ENCODE results near the gene OSBPL6. TPM values are rescaled to one million over a fixed set of nuclear protein-coding genes. Genes with fewer than 3 reads are reported as not detected.

Gene OSBPL6
- total and polyA plus RNA-seq, 4 donors, result 1.3 to 3.3 (median 2.2) TPM

- no peaks in the 10 kb centered on the region for H3K27me3 ChIP-seq (ENCODE audit: control insufficient read depth in 4 of 4, insufficient read depth in 4 of 4, low read length in 3 of 4)
- no peak overlapping the region for H3K9ac ChIP-seq (ENCODE audit: low read depth in 1 of 2, low read length in 2 of 2)
- H3K27ac ChIP-seq (ENCODE audit: low read depth in 1 of 2, low read length in 2 of 2), result no peak overlapping the region
- TF ChIP-seq YY1 (IDR thresholded peaks at IDR 0.05) (no peak), HNF4G (IDR thresholded peaks at IDR 0.05) (no peak), SP1 (IDR thresholded peaks at IDR 0.05) (no peak), FOXA2 (IDR thresholded peaks at IDR 0.05) (no peak), FOXA1 (IDR thresholded peaks at IDR 0.05) (no peak), HNF4A (conservative IDR thresholded peaks at IDR 0.05) (no peak), EGR1 (IDR thresholded peaks at IDR 0.05; ENCODE audit: low read depth in 2 of 2) (no peak), RXRA (IDR thresholded peaks at IDR 0.05) (no peak), TAF1 (conservative IDR thresholded peaks at IDR 0.05) (no peak), NR2F2 (IDR thresholded peaks at IDR 0.05) (no peak), GABPA (IDR thresholded peaks at IDR 0.05 in 1 of 2, conservative IDR thresholded peaks at IDR 0.05 in 1 of 2) (no peak), RAD21 (IDR thresholded peaks at IDR 0.05) (no peak)
- TF ChIP-seq, protein P1, sequence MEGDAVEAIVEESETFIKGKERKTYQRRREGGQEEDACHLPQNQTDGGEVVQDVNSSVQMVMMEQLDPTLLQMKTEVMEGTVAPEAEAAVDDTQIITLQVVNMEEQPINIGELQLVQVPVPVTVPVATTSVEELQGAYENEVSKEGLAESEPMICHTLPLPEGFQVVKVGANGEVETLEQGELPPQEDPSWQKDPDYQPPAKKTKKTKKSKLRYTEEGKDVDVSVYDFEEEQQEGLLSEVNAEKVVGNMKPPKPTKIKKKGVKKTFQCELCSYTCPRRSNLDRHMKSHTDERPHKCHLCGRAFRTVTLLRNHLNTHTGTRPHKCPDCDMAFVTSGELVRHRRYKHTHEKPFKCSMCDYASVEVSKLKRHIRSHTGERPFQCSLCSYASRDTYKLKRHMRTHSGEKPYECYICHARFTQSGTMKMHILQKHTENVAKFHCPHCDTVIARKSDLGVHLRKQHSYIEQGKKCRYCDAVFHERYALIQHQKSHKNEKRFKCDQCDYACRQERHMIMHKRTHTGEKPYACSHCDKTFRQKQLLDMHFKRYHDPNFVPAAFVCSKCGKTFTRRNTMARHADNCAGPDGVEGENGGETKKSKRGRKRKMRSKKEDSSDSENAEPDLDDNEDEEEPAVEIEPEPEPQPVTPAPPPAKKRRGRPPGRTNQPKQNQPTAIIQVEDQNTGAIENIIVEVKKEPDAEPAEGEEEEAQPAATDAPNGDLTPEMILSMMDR (IDR thresholded peaks at IDR 0.05; ENCODE audit: low read depth, low read length, missing input control), result no peak
- TF ChIP-seq, protein P2, sequence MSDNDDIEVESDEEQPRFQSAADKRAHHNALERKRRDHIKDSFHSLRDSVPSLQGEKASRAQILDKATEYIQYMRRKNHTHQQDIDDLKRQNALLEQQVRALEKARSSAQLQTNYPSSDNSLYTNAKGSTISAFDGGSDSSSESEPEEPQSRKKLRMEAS (IDR thresholded peaks at IDR 0.05), result no peak
- TF ChIP-seq, protein P3, sequence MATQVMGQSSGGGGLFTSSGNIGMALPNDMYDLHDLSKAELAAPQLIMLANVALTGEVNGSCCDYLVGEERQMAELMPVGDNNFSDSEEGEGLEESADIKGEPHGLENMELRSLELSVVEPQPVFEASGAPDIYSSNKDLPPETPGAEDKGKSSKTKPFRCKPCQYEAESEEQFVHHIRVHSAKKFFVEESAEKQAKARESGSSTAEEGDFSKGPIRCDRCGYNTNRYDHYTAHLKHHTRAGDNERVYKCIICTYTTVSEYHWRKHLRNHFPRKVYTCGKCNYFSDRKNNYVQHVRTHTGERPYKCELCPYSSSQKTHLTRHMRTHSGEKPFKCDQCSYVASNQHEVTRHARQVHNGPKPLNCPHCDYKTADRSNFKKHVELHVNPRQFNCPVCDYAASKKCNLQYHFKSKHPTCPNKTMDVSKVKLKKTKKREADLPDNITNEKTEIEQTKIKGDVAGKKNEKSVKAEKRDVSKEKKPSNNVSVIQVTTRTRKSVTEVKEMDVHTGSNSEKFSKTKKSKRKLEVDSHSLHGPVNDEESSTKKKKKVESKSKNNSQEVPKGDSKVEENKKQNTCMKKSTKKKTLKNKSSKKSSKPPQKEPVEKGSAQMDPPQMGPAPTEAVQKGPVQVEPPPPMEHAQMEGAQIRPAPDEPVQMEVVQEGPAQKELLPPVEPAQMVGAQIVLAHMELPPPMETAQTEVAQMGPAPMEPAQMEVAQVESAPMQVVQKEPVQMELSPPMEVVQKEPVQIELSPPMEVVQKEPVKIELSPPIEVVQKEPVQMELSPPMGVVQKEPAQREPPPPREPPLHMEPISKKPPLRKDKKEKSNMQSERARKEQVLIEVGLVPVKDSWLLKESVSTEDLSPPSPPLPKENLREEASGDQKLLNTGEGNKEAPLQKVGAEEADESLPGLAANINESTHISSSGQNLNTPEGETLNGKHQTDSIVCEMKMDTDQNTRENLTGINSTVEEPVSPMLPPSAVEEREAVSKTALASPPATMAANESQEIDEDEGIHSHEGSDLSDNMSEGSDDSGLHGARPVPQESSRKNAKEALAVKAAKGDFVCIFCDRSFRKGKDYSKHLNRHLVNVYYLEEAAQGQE (IDR thresholded peaks at IDR 0.05), result no peak
- TF ChIP-seq, protein P4, sequence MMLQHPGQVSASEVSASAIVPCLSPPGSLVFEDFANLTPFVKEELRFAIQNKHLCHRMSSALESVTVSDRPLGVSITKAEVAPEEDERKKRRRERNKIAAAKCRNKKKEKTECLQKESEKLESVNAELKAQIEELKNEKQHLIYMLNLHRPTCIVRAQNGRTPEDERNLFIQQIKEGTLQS (IDR thresholded peaks at IDR 0.05), result no peak
- WGBS, result 94% methylated on average over 1 of the region's 1 CpG
- DNase-seq (ENCODE audit: low spot score), result no peak
- H3K9me3 ChIP-seq (ENCODE audit: control insufficient read depth in 4 of 4, low read length in 3 of 4), result no peaks in the 10 kb centered on the region
- H3K4me3 ChIP-seq (ENCODE audit: low read depth in 1 of 3, low read length in 3 of 3), result no peak overlapping the region
- peaks cover 0 to 13% (median 9%) of the 10 kb centered on the region in 4 donors for H3K4me1 ChIP-seq (ENCODE audit: control insufficient read depth in 4 of 4, insufficient read depth in 4 of 4, low read length in 3 of 4)
- H3K36me3 ChIP-seq (ENCODE audit: control insufficient read depth in 4 of 4, insufficient read depth in 3 of 4, low read depth in 1 of 4, low read length in 3 of 4), result no peaks in the 10 kb centered on the region
These were observed 224.1 kb downstream of the OSBPL6 start for GRCh38 chr2:178418426-178418825.

- H3K9me3 ChIP-seq (ENCODE audit: control insufficient read depth in 4 of 4, low read length in 3 of 4), result no peaks in the 10 kb centered on the region
These were observed 224.8 kb downstream of the OSBPL6 start for GRCh38 chr2:178419123-178419522.

More at GRCh38 chr2:178419123-178419522, 224.8 kb downstream of the OSBPL6 start:
- H3K4me3 ChIP-seq (ENCODE audit: low read depth in 1 of 3, low read length in 3 of 3), result no peak overlapping the region
- no peak overlapping the region for H3K27ac ChIP-seq (ENCODE audit: low read depth in 1 of 2, low read length in 2 of 2)
- H3K36me3 ChIP-seq (ENCODE audit: control insufficient read depth in 4 of 4, insufficient read depth in 3 of 4, low read depth in 1 of 4, low read length in 3 of 4), result no peaks in the 10 kb centered on the region
- TF ChIP-seq EGR1 (IDR thresholded peaks at IDR 0.05; ENCODE audit: low read depth in 2 of 2) (no peak), RAD21 (IDR thresholded peaks at IDR 0.05) (peak; percentile 52 to 78)
- TF ChIP-seq, protein P1 (IDR thresholded peaks at IDR 0.05; ENCODE audit: low read depth, low read length, missing input control), result peak; percentile 18
- DNase-seq (ENCODE audit: low spot score), result no peak
- H3K4me1 ChIP-seq (ENCODE audit: control insufficient read depth in 4 of 4, insufficient read depth in 4 of 4, low read length in 3 of 4), result peaks cover 0 to 9% (median 4%) of the 10 kb centered on the region in 4 donors
- no peaks in the 10 kb centered on the region for H3K27me3 ChIP-seq (ENCODE audit: control insufficient read depth in 4 of 4, insufficient read depth in 4 of 4, low read length in 3 of 4)
- no peak overlapping the region for H3K9ac ChIP-seq (ENCODE audit: low read depth in 1 of 2, low read length in 2 of 2)
- WGBS, result 33% methylated on average over 1 of the region's 1 CpG

Data from liver (tissue), 9 donors.